ENCODE data around the gene IMPA2. TPM values are rescaled to one million over a fixed set of nuclear protein-coding genes. Genes with fewer than 3 reads are reported as not detected.

The IMPA2 gene
- total and polyA plus RNA-seq, 2 of the 13 experiments (the other 11 are each of a cell fraction or from before 2014, with no cell fraction given): 37.8 to 71.8 TPM

DNA sequence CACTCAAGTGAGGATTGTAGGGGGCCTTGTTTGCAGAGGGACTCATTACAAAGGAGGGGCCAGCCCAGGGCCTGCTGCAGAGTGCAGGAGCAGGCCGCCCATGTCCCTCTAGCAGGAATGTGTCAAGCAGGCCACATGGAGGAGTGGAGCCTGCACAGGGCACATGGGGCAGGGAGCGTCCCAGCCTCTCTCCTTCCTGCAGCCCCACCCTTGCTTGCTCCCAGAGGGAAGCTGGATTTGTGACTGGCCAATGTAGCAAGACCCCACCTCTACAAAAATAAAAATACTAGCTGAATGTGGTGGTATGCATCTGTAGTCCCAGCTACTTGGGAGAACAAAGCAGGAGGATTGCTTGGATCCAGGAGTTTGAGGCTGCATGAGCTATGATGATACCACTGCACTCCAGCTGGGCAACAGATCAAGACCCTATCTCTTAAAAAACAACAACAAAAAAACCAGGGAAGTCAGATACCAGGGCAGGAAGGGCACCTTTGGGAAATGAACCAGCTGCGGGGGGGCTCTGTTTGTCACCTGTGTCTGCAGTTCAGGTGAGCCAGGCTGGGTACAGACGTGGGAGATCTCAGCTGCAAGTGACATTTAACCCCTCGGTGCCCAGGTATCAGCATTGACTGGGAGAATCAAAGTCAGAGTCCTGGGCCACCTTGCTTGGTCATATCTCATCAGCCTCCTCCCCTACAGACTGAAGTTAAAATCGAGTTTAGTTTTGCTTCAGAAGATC, 27.7 kb downstream of the IMPA2 start (continued):
- TF ChIP-seq ZMYM3 (CRISPR knock-in tag; IDR thresholded peaks at IDR 0.05) (peak; percentile 87), ZNF282 (IDR thresholded peaks at IDR 0.05; ENCODE audit: partially characterized antibody) (no peak), SMYD3 (CRISPR knock-in tag; IDR thresholded peaks at IDR 0.05) (no peak), EP300 (IDR thresholded peaks at IDR 0.05; ENCODE audit: low read depth in 2 of 2, low read length in 2 of 2) (no peak), EP300 (CRISPR knock-in tag; IDR thresholded peaks at IDR 0.05; ENCODE audit: borderline replicate concordance) (no peak), ZSCAN31 (CRISPR knock-in tag; IDR thresholded peaks at IDR 0.05; ENCODE audit: low read depth) (0 out of 2 replicates have a peak, but pooled peaks have one; percentile 29), ZNF891 (CRISPR knock-in tag; IDR thresholded peaks at IDR 0.05) (0 out of 2 replicates have a peak, but pooled peaks have one; percentile 3), ZNF687 (CRISPR knock-in tag; IDR thresholded peaks at IDR 0.05) (peak; percentile 77), ERF (CRISPR knock-in tag; IDR thresholded peaks at IDR 0.05) (no peak), ZNF652 (CRISPR knock-in tag; IDR thresholded peaks at IDR 0.05; ENCODE audit: borderline replicate concordance, low read depth) (peak; percentile 70), MTA1 (CRISPR knock-in tag; IDR thresholded peaks at IDR 0.05; ENCODE audit: borderline replicate concordance) (0 out of 2 replicates have a peak, but pooled peaks have one; percentile 8), CBX2 (IDR thresholded peaks at IDR 0.05; ENCODE audit: low read depth, low read length) (no peak), CBX2 (CRISPR knock-in tag; IDR thresholded peaks at IDR 0.05; ENCODE audit: low read depth) (no peak), ZFY (CRISPR knock-in tag; IDR thresholded peaks at IDR 0.05) (peak; percentile 39; the same call in 1 of the 2 replicates), ELF1 (CRISPR knock-in tag; IDR thresholded peaks at IDR 0.05) (no peak), ZNF563 (CRISPR knock-in tag; IDR thresholded peaks at IDR 0.05) (peak; percentile 28; the same call in 1 of the 2 replicates), SMARCE1 (IDR thresholded peaks at IDR 0.05; ENCODE audit: borderline replicate concordance) (no peak), RNF2 (conservative IDR thresholded peaks at IDR 0.05; ENCODE audit: low read depth) (no peak), CBX5 (CRISPR knock-in tag; IDR thresholded peaks at IDR 0.05; ENCODE audit: borderline replicate concordance) (no peak), ZNF878 (CRISPR knock-in tag; IDR thresholded peaks at IDR 0.05) (no peak), ZNF121 (CRISPR knock-in tag; IDR thresholded peaks at IDR 0.05) (peak; percentile 100), KDM1A (CRISPR knock-in tag; IDR thresholded peaks at IDR 0.05) (0 out of 2 replicates have a peak, but pooled peaks have one; percentile 20)

Data from HepG2 (cell line).